ENCODE data around the gene CD300LF. TPM values are rescaled to one million over a fixed set of nuclear protein-coding genes. Genes with fewer than 3 reads are reported as not detected.

CD300LF gene
- total and polyA plus RNA-seq, 2 donors from 2014 or later, result 0.49 to 3.1 TPM

DNA sequence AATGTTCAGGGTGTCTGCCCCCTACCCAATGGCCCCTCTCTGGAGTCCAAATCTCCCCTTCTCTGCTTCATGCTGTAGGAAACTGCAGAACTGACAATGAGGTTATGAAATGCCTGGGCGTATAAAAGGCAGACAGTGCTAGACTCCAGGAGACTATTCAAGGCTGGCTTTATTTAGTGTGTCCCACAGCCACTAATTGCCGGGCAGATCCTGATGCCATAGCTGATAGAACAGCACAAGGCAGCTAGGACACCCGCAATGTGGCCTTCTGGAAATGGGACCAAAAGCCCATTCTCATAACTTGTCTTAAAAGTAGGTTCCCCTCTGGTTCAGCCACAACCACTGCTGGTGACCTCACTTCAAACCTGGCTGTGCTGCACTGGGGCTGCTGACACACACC is 60.7 kb downstream of the CD300LF start:
- DNase-seq (no peak), FAIRE-seq (no peak)
- no peak overlapping the region for H3K27ac ChIP-seq (ENCODE audit: low read depth in 2 of 2, low read length in 2 of 2)
- H3K9me3 ChIP-seq (ENCODE audit: control insufficient read depth in 2 of 3, insufficient read depth in 1 of 3, low read length in 3 of 3), result no peaks in the 10 kb centered on the region
- H3K4me3 ChIP-seq (ENCODE audit: low read length in 3 of 3), result no peak overlapping the region
- H3K4me1 ChIP-seq (ENCODE audit: control insufficient read depth in 2 of 3, insufficient read depth in 2 of 3, low read depth in 1 of 3, low read length in 3 of 3), result no peaks in the 10 kb centered on the region
- no peak overlapping the region for H3K9ac ChIP-seq (ENCODE audit: low read length in 3 of 3)
- intact Hi-C loops (cut with DNase I), result no loop called here
- TF ChIP-seq, protein P1, sequence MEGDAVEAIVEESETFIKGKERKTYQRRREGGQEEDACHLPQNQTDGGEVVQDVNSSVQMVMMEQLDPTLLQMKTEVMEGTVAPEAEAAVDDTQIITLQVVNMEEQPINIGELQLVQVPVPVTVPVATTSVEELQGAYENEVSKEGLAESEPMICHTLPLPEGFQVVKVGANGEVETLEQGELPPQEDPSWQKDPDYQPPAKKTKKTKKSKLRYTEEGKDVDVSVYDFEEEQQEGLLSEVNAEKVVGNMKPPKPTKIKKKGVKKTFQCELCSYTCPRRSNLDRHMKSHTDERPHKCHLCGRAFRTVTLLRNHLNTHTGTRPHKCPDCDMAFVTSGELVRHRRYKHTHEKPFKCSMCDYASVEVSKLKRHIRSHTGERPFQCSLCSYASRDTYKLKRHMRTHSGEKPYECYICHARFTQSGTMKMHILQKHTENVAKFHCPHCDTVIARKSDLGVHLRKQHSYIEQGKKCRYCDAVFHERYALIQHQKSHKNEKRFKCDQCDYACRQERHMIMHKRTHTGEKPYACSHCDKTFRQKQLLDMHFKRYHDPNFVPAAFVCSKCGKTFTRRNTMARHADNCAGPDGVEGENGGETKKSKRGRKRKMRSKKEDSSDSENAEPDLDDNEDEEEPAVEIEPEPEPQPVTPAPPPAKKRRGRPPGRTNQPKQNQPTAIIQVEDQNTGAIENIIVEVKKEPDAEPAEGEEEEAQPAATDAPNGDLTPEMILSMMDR (IDR thresholded peaks at IDR 0.05; ENCODE audit: borderline replicate concordance, extremely low read depth, insufficient read depth), result no peak
- no peaks in the 10 kb centered on the region for H3K27me3 ChIP-seq (ENCODE audit: control insufficient read depth, insufficient read depth, low read length)
- H3K36me3 ChIP-seq (ENCODE audit: control insufficient read depth in 2 of 3, insufficient read depth in 3 of 3, low read length in 3 of 3), result no peaks in the 10 kb centered on the region

DNA sequence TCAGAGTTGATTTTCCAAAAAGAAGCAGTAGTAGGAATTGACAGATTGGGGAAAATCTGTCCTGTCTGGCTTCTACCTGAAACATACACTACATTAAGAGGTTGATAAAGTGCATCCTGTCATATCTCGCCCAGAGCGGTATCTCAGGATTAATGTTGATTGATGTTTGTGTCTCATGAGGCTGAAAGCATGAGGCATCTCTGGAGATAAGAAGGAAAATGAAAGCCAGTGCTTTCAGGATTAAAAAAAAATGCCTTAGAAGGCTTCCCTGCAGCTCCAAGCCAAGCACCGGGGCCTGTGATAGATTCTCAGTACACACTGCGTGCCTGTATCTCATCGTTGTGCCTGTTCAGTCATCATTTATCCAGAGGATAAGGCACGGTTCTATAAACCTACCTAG is 62.8 kb downstream of the CD300LF start:
- H3K27ac ChIP-seq (ENCODE audit: low read depth in 2 of 2, low read length in 2 of 2), result no peak overlapping the region
- no peaks in the 10 kb centered on the region for H3K9me3 ChIP-seq (ENCODE audit: control insufficient read depth in 2 of 3, insufficient read depth in 1 of 3, low read length in 3 of 3)
- no peak for DNase-seq
- no peaks in the 10 kb centered on the region for H3K36me3 ChIP-seq (ENCODE audit: control insufficient read depth in 2 of 3, insufficient read depth in 3 of 3, low read length in 3 of 3)
- no peak overlapping the region for H3K9ac ChIP-seq (ENCODE audit: low read length in 3 of 3)
- H3K4me1 ChIP-seq (ENCODE audit: control insufficient read depth in 2 of 3, insufficient read depth in 2 of 3, low read depth in 1 of 3, low read length in 3 of 3), result no peaks in the 10 kb centered on the region
- FAIRE-seq, result no peak
- intact Hi-C loops (cut with DNase I), result no loop called here
- TF ChIP-seq, protein P1 (IDR thresholded peaks at IDR 0.05; ENCODE audit: borderline replicate concordance, extremely low read depth, insufficient read depth), result no peak
- no peaks in the 10 kb centered on the region for H3K27me3 ChIP-seq (ENCODE audit: control insufficient read depth, insufficient read depth, low read length)
- no peak overlapping the region for H3K4me3 ChIP-seq (ENCODE audit: low read length in 3 of 3)

DNA sequence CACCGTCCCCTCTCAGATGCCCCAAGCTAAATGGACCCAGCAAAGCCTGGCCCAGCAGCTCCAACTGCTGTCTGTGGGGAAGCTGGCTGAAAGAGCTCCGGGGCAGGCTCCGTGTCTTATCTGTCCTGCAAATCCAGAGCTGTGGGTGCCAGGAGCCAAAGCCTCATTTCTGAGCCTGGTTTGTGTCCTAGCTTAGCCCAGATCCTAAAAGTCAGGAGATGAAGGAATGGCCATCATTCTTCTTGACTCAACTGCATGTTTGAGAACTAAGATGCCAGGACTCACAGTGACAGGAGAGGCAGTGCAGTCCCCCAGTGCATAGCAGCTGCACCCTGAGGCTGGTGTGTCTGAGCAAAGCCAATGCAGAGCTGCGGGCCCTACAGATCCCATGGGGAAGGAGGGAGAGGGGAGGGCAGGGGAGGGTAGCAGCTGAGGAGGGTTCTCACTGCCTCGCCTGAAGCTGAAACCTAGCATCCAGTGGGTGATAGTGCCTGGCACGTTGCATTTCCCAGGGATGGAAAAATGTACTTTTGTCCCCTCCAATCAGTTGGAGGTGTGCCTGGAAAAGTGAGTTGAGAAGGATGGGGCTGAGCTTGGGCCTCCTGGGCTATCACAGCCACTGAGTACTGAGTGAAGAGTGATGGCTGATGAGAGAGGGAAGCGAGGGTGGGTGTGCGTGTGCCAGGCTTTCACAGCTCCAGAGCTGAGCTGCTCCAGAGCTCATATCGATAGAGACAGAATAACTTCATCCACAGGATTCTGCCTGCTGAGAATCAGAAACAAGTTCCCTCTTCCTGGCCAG is 64.7 kb downstream of the CD300LF start:
- H3K9ac ChIP-seq (ENCODE audit: low read length in 3 of 3), result no peak overlapping the region
- H3K36me3 ChIP-seq (ENCODE audit: control insufficient read depth in 2 of 3, insufficient read depth in 3 of 3, low read length in 3 of 3), result no peaks in the 10 kb centered on the region
- H3K4me3 ChIP-seq (ENCODE audit: low read length in 3 of 3), result no peak overlapping the region
- intact Hi-C loops (cut with DNase I), result no loop called here
- H3K4me1 ChIP-seq (ENCODE audit: control insufficient read depth in 2 of 3, insufficient read depth in 2 of 3, low read depth in 1 of 3, low read length in 3 of 3), result no peaks in the 10 kb centered on the region
- no peaks in the 10 kb centered on the region for H3K9me3 ChIP-seq (ENCODE audit: control insufficient read depth in 2 of 3, insufficient read depth in 1 of 3, low read length in 3 of 3)
- DNase-seq (no peak), FAIRE-seq (no peak)
- TF ChIP-seq, protein P1 (IDR thresholded peaks at IDR 0.05; ENCODE audit: borderline replicate concordance, extremely low read depth, insufficient read depth), result no peak
- no peak overlapping the region for H3K27ac ChIP-seq (ENCODE audit: low read depth in 2 of 2, low read length in 2 of 2)
- H3K27me3 ChIP-seq (ENCODE audit: control insufficient read depth, insufficient read depth, low read length), result no peaks in the 10 kb centered on the region

Data from kidney (tissue), 14 donors.